Measurements from ENCODE around the gene LHFPL5. TPM values are rescaled to one million over a fixed set of nuclear protein-coding genes. Genes with fewer than 3 reads are reported as not detected.

LHFPL5 gene
- total and polyA plus RNA-seq, 4 donors, result not detected

DNA sequence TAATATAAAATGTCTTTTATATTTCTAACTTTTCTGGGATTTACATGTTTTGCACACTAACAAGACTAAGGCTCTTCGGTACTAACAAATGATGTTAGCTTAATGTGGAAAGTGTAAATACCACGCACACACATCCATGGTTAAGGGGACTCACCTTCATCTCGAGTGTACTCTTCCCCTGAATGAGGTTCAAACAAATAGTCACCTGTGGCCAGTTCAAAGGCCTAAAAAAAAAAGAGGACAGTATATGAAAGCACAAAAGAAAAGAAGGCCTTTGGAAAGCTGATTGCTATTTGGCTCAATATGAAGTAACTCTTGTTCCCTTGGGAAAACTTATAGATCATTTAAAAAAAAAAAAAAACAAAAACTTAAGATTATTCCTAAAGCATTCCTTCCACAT is 37.2 kb downstream of the LHFPL5 start:
- Histone ChIP-seq H3K27me3 (ENCODE audit: control insufficient read depth in 3 of 3, insufficient read depth in 3 of 3, low read length in 2 of 3) (no peaks in the 10 kb centered on the region), H3K27ac (ENCODE audit: low read depth in 1 of 2, low read length in 1 of 2) (no peak overlapping the region), H3K4me1 (ENCODE audit: control insufficient read depth in 5 of 5, insufficient read depth in 5 of 5, low read length in 5 of 5) (no peaks in the 10 kb centered on the region), H3K9me3 (ENCODE audit: control insufficient read depth in 4 of 4, insufficient read depth in 3 of 4, low read length in 3 of 4) (no peaks in the 10 kb centered on the region), H3K4me3 (no peak overlapping the region), H3K36me3 (ENCODE audit: control insufficient read depth in 4 of 4, insufficient read depth in 4 of 4, low read length in 4 of 4) (peaks cover 0 to 11% (median 5%) of the 10 kb centered on the region in 4 donors), H3K9ac (ENCODE audit: insufficient read depth in 1 of 2, low read length in 2 of 2) (no peak overlapping the region)
- DNase-seq (no peak), ATAC-seq (ENCODE audit: insufficient read depth, low FRiP score) (no peak)
- TF ChIP-seq, protein P1, sequence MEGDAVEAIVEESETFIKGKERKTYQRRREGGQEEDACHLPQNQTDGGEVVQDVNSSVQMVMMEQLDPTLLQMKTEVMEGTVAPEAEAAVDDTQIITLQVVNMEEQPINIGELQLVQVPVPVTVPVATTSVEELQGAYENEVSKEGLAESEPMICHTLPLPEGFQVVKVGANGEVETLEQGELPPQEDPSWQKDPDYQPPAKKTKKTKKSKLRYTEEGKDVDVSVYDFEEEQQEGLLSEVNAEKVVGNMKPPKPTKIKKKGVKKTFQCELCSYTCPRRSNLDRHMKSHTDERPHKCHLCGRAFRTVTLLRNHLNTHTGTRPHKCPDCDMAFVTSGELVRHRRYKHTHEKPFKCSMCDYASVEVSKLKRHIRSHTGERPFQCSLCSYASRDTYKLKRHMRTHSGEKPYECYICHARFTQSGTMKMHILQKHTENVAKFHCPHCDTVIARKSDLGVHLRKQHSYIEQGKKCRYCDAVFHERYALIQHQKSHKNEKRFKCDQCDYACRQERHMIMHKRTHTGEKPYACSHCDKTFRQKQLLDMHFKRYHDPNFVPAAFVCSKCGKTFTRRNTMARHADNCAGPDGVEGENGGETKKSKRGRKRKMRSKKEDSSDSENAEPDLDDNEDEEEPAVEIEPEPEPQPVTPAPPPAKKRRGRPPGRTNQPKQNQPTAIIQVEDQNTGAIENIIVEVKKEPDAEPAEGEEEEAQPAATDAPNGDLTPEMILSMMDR (IDR thresholded peaks at IDR 0.05; ENCODE audit: control extremely low read depth, extremely low read depth), result no peak
- 82 to 91% methylated on average over 3 of the region's 3 CpGs for WGBS, 2 donors

DNA sequence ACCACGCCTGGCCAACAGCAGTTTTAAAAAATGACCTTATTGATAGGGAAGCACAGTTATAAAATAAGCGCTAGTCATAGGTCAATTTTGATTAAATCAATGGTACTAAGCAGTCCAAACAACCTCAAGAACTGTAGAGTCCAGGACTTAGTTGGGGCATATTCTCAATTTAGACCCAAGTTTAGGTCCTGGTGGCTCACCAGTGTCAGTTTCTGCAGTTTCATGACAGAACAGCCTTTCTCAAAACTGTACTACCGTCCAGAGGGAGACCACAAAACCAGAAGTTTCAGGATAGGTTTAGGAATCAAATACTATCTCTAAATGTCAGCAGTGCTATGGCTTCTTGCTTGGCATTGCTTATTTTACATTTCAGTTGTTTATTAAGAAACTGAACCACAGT is 39.1 kb downstream of the LHFPL5 start:
- TF ChIP-seq, protein P1 (IDR thresholded peaks at IDR 0.05; ENCODE audit: control extremely low read depth, extremely low read depth), result no peak
- Histone ChIP-seq H3K27me3 (ENCODE audit: control insufficient read depth in 3 of 3, insufficient read depth in 3 of 3, low read length in 2 of 3) (no peaks in the 10 kb centered on the region), H3K9ac (ENCODE audit: insufficient read depth in 1 of 2, low read length in 2 of 2) (no peak overlapping the region), H3K4me1 (ENCODE audit: control insufficient read depth in 5 of 5, insufficient read depth in 5 of 5, low read length in 5 of 5) (no peaks in the 10 kb centered on the region), H3K4me3 (no peak overlapping the region), H3K9me3 (ENCODE audit: control insufficient read depth in 4 of 4, insufficient read depth in 3 of 4, low read length in 3 of 4) (no peaks in the 10 kb centered on the region), H3K36me3 (ENCODE audit: control insufficient read depth in 4 of 4, insufficient read depth in 4 of 4, low read length in 4 of 4) (peaks cover 2 to 9% (median 3%) of the 10 kb centered on the region in 4 donors), H3K27ac (ENCODE audit: low read depth in 1 of 2, low read length in 1 of 2) (no peak overlapping the region)
- DNase-seq, result no peak
- no peak for ATAC-seq (ENCODE audit: insufficient read depth, low FRiP score)
- 80 to 89% methylated on average over 3 of the region's 3 CpGs for WGBS, 2 donors

DNA sequence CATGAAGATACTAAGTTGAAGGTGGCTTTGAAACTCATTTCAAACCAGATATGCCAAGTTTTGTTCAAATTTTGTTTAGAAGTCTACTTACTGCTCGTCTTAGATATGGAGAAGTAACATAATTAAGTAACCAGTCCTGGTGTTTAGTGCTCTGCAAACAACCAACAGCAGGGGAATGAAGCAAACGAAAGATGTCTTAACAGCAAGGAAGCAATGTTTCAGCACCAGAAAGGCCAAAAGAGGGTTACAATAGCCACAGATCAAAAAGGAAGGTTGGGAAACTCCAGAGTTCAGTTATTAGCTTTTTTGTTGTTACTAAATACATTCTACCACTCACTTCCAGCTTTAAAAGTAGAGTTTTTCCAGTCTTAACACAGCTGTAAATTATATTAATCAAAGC is 45.1 kb downstream of the LHFPL5 start:
- 33 to 51% methylated on average over 2 of the region's 2 CpGs for WGBS, 2 donors
- H3K4me3 ChIP-seq, result no peak overlapping the region
- H3K27me3 ChIP-seq (ENCODE audit: control insufficient read depth in 3 of 3, insufficient read depth in 3 of 3, low read length in 2 of 3), result no peaks in the 10 kb centered on the region
- H3K9ac ChIP-seq (ENCODE audit: insufficient read depth in 1 of 2, low read length in 2 of 2), result no peak overlapping the region
- DNase-seq (no peak), ATAC-seq (ENCODE audit: insufficient read depth, low FRiP score) (no peak)
- H3K36me3 ChIP-seq (ENCODE audit: control insufficient read depth in 4 of 4, insufficient read depth in 4 of 4, low read length in 4 of 4), result peaks cover 2 to 7% (median 5%) of the 10 kb centered on the region in 4 donors
- TF ChIP-seq, protein P1 (IDR thresholded peaks at IDR 0.05; ENCODE audit: control extremely low read depth, extremely low read depth), result no peak
- H3K9me3 ChIP-seq (ENCODE audit: control insufficient read depth in 4 of 4, insufficient read depth in 3 of 4, low read length in 3 of 4), result no peaks in the 10 kb centered on the region
- no peaks in the 10 kb centered on the region for H3K4me1 ChIP-seq (ENCODE audit: control insufficient read depth in 5 of 5, insufficient read depth in 5 of 5, low read length in 5 of 5)
- no peak overlapping the region for H3K27ac ChIP-seq (ENCODE audit: low read depth in 1 of 2, low read length in 1 of 2)

DNA sequence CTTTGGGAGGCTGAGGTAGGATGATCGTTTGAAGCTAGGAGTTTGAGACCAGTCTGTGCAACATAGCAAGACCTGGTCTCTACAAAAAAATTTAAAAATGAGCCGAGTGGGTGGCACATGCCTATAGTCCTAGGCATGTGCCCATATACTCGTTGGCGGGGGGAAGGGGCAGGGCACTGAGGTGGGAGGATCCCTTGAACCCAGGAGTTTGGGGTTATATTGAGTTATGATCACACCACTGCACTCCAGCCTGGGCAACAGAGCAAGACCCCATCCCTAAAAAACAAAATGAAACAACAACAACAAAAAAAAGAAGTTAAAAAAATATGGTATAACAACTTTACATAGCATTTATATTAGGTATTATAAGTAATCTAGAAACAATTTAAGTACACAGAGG is 47.8 kb downstream of the LHFPL5 start:
- ATAC-seq (ENCODE audit: insufficient read depth, low FRiP score), result no peak
- Histone ChIP-seq H3K4me3 (no peak overlapping the region), H3K27ac (ENCODE audit: low read depth in 1 of 2, low read length in 1 of 2) (no peak overlapping the region), H3K9me3 (ENCODE audit: control insufficient read depth in 4 of 4, insufficient read depth in 3 of 4, low read length in 3 of 4) (no peaks in the 10 kb centered on the region), H3K4me1 (ENCODE audit: control insufficient read depth in 5 of 5, insufficient read depth in 5 of 5, low read length in 5 of 5) (no peaks in the 10 kb centered on the region), H3K9ac (ENCODE audit: insufficient read depth in 1 of 2, low read length in 2 of 2) (no peak overlapping the region), H3K36me3 (ENCODE audit: control insufficient read depth in 4 of 4, insufficient read depth in 4 of 4, low read length in 4 of 4) (peaks cover 6 to 19% (median 10%) of the 10 kb centered on the region in 4 donors), H3K27me3 (ENCODE audit: control insufficient read depth in 3 of 3, insufficient read depth in 3 of 3, low read length in 2 of 3) (no peaks in the 10 kb centered on the region)
- no peak for DNase-seq
- TF ChIP-seq, protein P1 (IDR thresholded peaks at IDR 0.05; ENCODE audit: control extremely low read depth, extremely low read depth), result no peak
- WGBS, 2 donors, result 94 to 96% methylated on average over 4 of the region's 4 CpGs

Measured in lung (tissue), 12 donors.